ENCODE measurements around the gene MEPE.

Gene MEPE, protein sequence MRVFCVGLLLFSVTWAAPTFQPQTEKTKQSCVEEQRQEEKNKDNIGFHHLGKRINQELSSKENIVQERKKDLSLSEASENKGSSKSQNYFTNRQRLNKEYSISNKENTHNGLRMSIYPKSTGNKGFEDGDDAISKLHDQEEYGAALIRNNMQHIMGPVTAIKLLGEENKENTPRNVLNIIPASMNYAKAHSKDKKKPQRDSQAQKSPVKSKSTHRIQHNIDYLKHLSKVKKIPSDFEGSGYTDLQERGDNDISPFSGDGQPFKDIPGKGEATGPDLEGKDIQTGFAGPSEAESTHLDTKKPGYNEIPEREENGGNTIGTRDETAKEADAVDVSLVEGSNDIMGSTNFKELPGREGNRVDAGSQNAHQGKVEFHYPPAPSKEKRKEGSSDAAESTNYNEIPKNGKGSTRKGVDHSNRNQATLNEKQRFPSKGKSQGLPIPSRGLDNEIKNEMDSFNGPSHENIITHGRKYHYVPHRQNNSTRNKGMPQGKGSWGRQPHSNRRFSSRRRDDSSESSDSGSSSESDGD

DNA sequence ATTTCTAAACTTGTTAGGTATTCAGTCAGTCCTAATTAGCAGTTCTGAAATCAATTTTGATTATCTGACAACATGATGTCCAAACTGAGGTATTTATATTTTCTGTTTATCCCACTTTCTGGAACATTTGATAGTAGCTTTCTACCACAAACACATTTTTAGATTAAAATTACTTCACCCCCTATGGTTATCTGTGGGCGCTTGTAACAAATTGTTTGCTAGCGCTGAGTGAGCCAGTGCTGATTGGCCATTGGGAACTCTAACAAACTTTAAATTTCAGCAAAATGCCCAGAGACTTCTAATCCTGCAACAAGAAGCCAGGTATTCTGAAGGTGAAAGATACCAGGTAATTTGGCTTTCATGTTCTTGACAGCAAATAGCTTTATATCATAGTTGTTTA lies at the start of gene MEPE:
TSS of gene MEPE (plus strand) at position 301 of the 400 bp plus-strand sequence. CDS start 1,746 bp downstream, outside the sequence.
- no peak for DNase-seq

DNA sequence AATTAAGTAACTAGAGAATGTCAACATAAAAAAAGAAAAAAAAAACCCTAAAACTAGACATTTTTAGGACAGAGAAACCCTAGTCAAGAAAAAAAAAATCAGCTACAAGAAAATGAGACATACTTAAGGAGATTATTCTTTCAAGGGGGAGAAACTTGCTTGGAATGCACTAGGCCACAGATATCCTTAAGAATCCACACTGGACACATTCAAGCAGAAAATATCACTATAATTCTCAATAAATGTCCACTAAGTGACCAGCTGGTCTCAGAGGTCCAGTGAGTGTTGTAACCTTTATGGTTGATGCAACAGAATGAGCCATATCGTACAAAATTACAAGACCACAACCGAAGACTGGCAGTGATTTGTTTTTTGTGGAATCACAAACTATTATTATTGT lies 49.0 kb upstream of the MEPE start:
- DNase-seq = no peak

DNA sequence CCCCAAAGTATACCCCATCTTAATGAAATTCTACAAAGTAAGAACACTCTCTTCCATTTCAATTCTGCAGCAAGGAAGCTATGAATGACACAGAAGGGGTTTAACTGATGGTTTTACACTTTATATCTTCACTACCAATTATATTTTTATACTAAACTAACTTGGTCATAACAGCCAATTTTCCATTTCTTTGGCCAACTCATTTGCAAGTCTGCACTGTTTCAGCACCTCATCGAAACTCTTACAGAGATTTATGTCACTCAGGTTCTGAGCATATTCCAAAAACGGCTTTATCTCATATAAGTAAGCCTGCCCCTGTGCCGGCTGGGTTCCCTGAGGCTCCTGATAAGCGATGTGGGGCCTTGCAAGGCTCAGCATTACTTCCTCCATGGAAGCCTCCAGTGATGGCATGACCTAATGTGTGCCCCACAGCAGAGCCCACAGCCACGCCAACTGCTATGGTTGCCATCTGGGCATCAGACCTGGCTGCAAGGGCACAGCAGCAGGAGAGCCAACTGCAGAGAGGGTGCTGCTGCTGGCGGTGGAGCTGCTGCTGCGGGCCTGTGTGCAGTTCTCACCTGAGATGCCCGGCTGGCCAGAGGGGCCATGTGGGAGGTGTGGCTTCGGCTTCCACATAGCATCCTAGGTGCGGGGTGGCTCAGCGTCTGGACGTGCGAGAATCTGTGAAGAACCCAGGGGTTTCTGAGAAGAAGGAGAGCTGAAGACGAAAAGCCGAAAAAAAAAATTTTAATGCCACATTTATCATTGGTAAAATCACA lies 46.8 kb upstream of the MEPE start:
- no peak for DNase-seq

DNA sequence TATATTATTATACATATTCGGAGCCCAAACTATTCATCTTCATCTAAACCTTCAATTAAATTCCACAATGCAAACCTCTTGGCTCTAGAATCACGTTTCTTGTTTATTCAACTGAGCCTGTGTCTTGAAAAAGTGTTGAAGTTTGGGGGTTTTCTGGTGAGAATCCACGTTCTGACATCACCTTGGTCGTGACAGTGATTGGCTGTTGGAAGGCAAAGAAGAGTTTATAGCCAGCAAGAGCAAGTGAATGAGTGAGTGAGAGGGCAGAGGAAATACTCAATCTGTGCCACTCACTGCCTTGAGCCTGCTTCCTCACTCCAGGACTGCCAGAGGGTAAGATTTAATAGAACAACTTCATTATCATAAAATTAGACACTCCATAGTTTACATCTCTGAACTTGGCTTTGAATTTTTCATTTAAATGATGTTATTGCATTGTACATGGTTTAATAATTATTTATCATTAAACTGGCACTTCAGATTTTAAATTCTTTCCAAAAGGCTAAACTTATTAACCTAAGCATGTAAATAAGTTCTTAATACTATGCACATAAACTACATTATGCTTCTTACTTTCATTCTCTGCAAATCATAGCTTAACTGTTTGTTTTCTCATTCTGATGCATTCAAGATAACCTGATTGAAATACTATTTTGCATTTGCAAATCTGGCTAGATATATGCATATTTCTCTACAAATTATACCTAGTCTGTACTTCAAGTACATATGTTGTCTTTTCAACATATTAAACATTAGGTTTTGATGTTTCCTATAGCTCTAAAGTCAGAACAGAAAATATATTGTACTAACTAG lies 33.3 kb upstream of the MEPE start, which contains the start of gene IBSP:
TSS of gene IBSP (plus strand) at position 254 of the 813 bp plus-strand sequence. CDS start 2,808 bp downstream, outside the sequence.
- no peak for DNase-seq

DNA sequence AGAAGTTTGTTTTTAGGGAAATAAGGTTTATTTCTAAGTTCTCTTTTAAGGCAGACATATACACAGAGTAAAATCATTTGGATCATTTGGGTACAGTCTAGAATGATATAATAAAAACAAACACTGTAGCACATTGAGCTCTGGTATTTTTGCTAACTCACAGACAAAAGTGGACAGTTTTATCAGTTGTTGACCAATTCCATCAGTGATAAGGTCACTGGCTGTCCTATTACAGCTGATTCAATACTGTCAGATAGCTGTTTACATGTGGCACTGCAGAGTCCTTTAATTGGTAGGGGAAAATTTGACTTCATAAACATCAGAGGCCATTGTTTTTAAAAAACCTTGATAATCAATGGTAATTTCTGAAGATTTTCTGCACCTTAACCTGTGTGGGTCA lies 29.9 kb upstream of the MEPE start:
- DNase-seq = no peak

DNA sequence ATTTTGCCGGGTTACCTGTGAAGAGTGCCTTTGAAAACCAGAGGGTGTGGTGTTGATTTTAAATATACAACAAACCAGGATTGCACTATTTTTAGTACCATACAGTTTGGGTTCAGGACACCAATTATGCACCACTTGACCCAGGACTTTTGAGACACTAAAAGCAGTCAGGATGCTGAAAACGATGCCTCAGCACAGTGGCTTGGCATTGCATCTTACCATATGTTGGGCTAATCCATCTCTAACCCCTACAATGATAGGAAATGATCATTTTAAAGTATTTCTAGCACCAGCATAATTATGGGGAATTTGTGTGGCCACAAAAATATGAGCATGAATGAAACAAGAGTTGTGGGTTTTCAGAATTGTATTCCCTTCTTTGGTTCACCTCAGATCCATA lies 29.3 kb upstream of the MEPE start:
- no peak for DNase-seq

DNA sequence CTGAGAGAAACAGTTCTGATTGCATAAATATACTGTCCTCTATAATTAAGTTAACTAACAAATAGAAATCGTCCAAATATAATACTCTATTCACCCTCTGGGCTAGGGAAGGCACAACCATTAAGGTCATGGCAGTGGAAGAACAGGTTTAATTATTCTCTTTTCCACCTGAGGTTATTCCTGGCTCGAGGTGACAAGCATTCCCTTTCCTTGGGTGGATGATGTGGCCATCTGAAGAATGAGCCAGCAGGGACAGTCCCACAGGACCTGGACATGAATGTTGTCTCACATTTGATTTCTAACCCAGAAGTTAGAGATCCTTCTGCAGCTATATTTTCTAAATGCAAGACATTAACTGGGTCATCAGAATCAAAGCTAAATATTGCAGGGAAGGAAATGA lies 27.9 kb upstream of the MEPE start:
- DNase-seq = no peak

DNA sequence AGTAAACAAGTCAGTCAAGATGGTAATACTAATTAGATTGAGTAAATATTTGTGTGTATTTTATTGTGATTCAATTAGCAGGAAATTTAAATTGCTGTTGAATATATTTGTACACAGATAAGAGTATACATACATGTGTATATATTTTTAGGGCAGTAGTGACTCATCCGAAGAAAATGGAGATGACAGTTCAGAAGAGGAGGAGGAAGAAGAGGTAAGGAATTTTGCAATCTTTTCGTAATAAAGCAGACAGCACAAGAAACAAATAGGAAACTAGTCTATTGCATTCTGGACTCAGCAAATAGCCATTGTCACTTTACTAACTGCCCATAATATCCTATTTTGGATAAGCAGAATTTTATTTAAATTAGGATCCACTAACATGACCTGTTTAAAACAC lies 26.8 kb upstream of the MEPE start:
- DNase-seq = no peak

DNA sequence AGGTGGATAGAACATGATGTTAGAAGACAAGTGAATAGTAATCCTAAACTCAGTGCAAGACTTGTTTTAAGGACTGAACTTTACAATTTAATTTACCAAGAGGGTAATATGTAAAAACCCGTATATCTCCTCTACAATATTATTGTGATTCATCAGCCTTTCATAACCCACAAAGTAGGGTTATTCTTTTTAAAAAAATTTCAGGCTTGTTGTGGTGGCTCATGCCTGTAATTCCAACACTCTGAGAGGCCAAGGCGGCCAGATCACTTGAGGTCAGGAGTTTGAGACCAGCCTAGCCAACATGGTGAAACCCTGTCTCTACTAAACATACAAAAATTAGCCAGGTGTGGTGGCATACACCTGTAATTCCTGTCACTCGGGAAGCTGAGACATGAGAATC lies 26.2 kb upstream of the MEPE start:
- DNase-seq = no peak

DNA sequence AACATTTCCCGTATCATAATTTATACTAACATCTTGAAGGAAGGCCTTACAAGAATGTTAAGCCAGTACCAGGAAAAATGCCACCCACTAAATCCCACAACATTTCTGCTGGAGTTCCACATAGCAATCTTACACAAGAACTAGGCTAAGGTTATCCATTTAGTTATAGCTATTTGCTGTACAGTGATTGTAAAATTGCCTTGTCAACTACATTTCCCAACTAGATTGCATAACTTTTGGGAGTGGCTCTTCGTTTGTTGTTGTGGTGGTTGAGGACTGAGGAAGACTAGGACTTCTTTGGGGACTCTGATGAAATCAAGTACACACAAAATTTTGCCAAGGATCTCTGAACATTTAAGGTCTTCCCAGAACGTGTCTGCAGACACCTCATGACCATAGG lies 25.4 kb upstream of the MEPE start:
- DNase-seq = no peak

DNA sequence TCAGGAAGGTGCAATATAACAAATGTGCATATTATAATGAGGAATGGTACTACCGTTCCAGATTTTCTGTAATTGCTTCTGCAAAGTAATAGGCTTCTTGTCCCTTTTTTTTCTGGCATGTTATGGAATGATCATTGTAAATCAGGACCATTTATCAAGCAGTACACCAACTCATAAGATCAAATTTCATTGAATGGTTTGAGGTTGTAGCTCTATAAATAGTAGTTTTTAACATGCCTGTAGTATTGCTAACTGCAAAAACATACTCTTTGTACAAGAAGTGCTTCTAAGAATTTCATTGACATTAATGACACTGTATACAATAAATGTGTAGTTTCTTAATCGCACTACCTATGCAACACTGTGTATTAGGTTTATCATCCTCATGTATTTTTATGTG lies 20.8 kb upstream of the MEPE start:
- DNase-seq = no peak

DNA sequence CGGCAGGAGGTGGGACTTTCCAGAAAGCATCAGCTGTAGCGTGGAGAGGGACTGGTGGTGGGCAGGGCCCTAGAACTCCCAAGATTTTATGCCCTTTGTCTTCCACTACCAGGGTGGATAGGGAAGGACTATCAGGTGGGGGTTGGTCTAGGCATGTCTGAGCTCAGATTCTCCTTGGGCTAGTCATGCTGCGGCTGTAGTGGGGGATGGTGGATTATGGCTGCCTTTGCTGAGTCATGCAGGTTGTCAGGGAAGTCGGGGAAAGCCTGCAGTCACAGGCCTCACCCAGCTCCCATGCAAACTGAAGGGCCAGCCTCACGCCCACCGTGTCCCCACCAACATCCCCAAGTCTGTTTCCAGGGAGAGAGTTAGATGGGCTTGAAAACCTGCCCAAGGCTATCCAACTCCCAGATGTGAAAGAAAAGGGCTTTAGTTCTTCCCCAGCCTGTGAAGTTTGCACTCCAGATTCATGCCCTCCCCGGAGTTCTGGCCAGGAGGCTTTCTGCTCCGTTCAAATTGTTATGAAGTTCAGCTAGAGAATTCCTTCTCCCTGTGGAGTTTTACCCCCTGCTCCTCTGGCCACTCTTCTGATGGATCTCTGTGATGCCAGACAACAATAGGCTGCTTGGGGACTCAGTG lies 13.4 kb upstream of the MEPE start:
- no peak for DNase-seq

DNA sequence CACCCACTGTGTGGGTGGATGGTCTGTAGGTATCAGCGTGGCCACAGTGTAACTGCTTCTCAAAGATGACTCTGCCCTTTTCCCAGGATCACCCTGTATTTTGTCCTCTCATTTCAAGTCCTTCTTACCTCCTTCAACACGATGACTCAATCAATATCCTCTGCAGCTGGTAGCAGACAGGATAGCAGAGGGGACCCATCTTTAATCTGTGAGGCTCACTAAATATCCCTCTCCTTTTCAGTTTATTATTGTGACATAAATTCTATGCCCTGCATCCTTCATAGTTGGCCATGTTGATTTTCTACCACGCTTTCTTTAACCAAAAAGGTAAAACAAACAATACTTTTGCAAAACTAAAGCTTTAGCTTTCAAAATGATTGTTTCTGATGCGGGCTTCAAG lies 9.6 kb upstream of the MEPE start:
- DNase-seq = no peak

DNA sequence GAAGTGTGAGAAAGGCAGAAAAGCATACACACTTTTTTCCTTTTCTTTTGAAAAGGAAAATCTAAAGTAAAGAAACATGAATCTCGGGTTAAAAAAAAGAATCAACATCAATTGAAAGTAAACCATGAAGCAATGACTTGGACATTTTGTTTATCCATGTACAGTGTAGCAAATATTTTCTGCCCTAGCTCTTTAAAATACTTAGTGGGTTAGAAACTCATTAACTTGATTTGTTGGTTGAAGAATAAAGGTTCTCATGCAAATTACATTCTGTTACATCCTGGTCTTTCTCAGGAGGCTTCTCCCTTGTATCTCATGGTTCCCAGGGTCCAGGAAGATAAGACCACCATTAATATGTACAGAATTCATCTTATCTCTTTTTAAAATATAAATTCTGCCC lies 9.0 kb upstream of the MEPE start:
- DNase-seq = no peak

DNA sequence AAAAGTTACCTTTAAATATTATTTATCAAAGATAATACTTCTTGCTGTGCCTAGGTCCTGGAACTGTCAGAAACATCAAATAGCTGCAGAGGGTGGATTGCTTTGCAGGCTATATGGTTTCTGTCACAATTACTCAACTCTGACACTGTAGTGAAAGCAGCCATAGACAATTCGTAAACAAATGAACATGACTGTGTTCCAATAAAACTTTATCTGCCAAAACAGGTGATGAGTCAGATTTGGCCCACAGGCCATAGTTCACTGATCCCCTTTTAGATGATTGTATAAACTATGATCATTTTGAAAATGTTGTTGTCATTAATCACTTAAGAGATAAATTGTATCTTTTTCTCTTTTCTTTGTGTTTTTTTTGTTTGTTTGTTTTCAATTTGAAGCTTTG lies 8.4 kb upstream of the MEPE start:
- DNase-seq = no peak

DNA sequence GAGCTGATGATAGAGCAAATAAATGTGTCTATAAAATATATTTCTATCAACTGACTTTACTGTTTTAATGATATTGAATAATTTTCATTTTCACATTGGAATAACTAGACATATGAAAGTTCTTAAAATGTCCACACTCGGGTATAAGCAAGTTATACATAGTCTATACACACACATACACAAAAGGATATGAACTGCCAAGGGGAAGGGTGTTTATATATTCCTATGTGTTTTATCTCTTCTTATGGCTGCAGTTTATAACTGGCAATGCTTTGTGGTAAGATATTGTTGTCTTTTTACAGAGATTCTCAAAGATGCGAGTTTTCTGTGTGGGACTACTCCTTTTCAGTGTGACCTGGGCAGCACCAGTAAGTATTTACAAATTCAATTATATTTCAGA lies 1.6 kb downstream of the MEPE start:
- DNase-seq = no peak

DNA sequence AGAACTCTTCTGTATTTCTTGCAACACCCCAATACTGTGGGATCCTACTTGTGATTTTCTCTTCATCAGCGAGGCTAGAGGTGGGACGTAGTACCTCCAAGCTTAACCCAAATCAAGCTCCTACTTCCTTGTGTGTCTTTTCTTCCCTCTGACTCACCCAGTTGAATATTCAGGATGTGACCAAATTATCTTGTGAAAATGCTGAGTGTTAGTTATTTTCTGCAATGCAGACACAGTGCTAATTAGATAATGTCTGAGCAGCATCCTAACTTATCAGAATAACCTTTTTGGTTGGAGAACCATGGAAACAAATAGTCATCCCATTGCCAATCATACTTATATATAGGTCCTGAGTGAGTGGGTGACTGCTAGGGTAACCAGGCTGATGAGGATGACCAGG lies 2.4 kb downstream of the MEPE start:
- DNase-seq = no peak

DNA sequence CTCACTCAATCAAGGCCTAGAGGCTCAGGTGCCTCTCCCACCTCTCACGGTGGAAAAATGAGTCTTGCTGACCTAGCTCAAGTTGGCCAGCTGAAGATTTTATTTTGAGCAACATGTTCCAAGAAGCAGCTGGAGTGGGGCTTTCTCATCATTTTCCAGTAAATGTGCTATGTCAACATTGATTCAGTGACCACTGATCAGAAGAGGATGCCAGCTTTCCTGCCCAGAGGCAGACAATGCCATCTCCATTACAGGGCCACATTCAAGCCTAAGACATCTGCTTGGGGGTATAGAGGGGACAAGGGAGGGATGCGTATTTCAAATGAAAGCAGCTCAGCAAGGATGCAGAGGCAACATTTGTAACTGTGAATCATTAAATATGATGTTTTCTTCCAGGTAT lies 3.0 kb downstream of the MEPE start:
- DNase-seq = no peak

DNA sequence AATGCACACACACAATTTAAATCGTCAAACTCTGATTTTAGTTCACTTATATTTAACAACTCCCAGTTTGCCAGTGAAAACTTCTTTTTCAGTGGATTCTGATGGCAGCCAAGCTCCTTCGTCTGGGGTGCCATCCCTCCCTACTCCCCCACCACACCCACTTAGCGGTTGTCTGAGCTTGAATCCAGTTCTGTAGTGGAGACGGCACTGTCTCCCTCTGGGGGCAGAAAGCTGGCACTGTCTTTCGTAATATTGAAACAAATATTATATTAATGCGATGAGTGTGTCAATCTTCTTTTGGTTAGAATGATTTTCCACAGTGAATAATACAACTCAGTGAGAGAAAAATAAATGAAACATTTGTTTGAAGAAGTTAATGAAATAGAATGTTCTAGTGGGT lies 5.4 kb downstream of the MEPE start:
- DNase-seq = no peak

DNA sequence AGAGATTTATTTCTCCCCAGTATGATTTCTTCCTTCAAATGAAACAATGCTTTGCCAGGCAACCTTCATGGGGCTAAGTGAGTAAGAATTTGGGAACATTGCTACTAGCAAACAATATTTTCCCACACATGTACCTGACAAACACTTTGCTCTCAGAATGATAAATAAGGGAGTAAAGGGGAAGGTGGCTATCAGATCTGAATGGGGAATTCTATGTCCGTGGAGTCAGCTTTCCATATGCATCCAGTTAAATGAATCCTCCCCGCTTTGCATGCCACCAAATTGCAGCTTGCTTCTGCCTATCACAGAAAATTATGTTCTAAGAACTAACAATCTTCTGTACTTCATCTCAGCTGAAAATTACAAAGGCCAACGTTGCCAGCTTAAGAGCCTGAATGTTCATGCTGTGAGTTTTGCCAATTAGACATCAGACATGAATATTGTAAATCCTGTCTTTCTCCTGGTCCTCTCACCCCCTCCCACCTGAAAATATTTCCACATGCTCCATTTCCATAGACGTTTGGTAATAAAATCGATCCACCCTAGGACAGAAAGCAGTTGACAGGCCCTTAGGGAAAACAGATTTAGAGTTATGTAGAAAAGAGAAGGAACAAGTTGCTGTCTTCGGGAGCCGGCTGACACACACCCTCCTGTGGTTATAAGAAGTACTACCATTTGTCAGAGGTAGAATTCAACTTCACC lies 6.3 kb downstream of the MEPE start:
- DNase-seq = no peak

DNA sequence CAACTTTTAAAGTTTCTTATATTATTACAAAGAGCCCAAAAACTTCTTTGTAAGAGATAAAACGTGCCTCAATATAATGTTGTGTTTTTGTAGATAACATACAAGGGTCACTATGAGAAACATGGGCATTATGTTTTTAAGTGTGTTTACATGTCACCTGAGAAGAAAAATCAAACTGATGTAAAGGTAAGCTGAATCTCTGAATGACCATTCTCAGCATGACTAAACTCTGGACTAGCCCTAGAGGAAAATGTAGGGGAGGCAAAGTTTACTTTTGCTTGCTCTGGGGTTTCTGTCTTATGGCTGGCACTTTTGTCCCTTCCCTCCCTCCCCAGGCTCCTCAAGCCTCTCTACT lies 6.8 kb downstream of the MEPE start:
- DNase-seq = no peak

DNA sequence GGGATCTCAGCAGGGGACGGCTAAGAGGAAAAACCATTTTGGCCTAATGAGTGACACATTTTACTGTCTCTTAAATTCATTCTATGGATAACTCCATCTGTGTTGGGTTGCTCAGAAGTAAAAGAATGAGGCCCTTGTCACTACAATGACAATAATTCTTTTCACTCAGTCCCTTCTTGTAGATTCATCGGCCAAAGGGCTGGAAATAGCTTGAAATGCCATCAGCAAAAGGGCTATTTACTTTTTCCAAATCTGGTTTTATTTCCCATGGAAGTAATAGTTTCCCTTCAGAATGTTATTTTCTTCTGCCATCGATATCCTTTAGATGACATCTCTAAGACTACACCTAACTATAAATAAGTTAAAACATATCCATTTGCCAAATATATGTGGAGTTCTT lies 7.4 kb downstream of the MEPE start:
- DNase-seq = no peak

All from NCI-H146 (cell line).